NCI-H460 (cell line): ENCODE measurements around the gene NRXN3. TPM values are rescaled to one million over a fixed set of nuclear protein-coding genes. Genes with fewer than 3 reads are reported as not detected.
A peak's percentile ranks its signal among the peaks of the same experiment; 100 is the strongest.

ENCODE experiments used
- DNase-seq: peaks from one replicate; pipeline ENCODE4 v3.0.0-alpha.2; 2016; ENCODE audit warnings: low read depth; ENCODE audit errors: extremely low read depth
- total RNA-seq: library from RNA; depleted of rRNA; stranded (reverse); fragments of >200 nt; shearing (Covaris generic); gene quantifications from 2 replicates; pipeline ENCODE4 v1.2.3, GENCODE V29; 2014

The NRXN3 gene
- total RNA-seq, 1 experiment from 2014 or later: 6.6 TPM

DNA sequence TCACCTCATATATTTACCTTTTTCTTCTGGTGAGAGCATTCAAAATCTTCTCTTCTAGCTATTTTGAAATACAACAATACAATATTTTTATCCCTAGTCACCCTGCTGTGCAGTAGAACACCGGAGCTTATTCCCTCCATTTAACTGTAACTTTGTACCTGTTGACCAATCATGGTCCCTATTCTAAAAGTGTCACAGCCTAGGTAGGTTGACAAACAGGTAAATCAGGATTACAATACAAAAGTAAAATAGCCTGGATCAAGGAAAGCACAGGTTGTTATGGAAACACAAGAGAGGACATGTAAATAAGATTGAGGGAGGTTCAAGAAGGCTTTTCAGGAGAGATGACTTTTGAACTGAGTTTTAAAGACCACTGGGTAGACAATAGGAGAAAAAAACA lies 1370.2 kb downstream of the NRXN3 start:
- DNase-seq: no peak

GRCh38 chr14:79542121-79542520 lies 1371.9 kb downstream of the NRXN3 start:
- DNase-seq: no peak

DNA sequence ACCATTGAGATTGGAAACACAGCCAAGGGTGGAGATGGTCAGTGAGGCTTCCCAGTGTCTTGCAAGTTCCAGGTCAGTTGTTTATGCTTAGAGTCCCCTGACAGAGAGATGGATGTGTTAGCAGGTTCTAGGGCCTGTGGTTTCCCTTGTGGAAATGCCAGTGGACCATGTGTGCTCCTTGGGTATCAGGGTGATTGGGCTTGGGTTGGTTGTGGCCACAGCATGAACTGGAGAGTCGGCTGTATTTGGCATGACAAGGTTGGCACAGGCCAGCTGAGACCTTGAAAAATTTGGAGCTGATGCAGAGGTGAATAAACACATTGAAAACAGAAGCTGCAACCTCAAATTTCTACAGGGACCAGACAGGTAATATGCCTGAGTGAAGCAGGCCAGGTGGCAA lies 1373.2 kb downstream of the NRXN3 start:
- DNase-seq: no peak

DNA sequence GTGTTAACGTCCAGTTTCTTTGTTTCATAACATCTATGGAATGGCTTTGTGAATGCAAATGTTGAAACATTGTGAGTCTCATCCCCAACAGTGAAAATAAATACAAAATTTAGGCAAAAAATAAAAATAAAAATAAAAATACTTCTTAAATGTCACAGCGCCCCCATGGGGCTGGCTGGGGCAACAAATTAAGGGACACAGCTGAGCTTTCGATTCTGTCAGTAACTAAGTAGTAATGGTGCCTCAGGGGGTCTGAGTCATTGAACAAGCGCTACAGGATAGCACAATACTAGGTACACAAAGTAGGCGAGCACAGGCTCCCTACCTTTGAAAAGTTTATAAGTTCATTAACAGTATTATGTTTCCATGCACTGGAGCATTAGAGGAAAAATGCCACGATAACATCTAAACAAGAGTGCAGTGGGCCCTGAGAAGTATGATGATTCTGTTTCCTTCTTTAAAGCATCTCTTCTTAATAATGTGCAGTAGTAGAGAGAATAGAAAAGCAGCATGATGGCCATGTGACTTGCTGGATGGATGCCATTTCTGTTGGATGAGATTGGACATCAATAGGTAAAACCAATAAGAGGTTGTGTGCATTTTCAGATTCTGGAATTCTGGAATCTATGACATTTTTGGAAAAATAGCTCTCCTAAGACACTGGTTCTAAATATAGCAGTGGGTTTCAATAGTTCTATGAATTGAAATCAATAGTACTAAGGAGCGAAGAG lies 1374.0 kb downstream of the NRXN3 start:
- DNase-seq: peak; percentile 20

- no peak for DNase-seq
Observed at GRCh38 chr14:79544698-79545070, 1374.5 kb downstream of the NRXN3 start.

- no peak for DNase-seq
Observed at GRCh38 chr14:79548836-79549235, 1378.7 kb downstream of the NRXN3 start.

DNA sequence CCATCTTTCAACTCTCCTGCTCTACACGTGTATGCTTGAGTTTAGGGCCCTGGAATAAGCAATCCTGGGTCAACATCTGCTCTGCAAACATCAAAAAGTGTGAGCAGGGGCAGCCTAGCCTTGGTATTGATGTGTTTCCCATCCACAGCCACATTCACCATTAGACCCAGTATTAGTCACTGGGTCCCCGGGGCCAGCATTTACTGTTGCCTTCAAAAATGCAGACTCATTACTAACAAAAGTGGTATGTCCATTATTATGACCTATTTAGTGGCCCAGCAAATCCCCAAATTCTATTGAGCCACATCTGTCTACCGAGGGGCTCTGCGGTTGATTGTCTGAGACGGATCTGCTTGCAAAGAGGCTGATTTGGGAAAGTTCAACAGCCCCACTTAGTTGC lies 1379.3 kb downstream of the NRXN3 start:
- DNase-seq: no peak

GRCh38 chr14:79551523-79551922 lies 1381.3 kb downstream of the NRXN3 start:
- no peak for DNase-seq

- DNase-seq: no peak
Observed at GRCh38 chr14:79552778-79553177, 1382.6 kb downstream of the NRXN3 start.

- no peak for DNase-seq
Observed at GRCh38 chr14:79554816-79555215, 1384.6 kb downstream of the NRXN3 start.

- no peak for DNase-seq
Observed at GRCh38 chr14:79555429-79555828, 1385.3 kb downstream of the NRXN3 start.

DNA sequence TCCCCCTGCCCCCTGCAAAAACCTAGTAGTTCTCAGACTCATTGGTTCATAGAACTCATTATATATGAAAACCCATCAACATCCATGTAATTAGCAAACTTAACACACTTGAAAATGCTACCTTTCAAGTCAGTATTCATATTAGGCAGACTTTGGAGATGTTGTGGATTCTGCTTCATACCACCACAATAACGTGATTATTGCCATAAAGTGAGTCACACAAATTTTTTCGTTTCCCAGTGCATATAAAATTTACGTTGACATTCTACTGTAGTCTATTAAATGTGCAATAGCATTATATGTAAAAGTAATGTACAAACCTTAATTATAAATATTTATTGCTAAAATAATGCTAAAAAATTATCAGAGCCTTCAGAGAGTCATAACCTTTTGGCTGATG lies 1387.1 kb downstream of the NRXN3 start:
- DNase-seq: no peak

- no peak for DNase-seq
Observed at GRCh38 chr14:79562185-79562584, 1392.0 kb downstream of the NRXN3 start.

DNA sequence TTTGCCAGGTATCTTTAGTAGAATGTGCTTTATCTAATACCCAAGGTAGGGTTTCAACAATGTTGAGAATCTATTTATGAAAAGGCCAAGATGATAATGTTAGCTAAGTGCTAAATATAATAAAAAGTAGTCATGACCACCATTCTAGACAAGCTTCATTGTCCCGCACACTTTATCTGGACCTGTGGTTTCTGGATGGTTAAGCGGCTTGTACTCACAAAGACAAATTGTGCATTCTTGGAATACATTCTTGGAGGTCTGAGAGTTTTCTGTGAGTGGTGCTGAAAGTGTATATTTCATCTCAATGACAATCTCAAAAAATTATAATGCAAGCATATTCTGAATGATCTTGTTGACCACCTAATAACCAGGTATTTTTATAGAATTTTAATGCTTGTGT lies 1394.2 kb downstream of the NRXN3 start:
- DNase-seq: no peak

DNA sequence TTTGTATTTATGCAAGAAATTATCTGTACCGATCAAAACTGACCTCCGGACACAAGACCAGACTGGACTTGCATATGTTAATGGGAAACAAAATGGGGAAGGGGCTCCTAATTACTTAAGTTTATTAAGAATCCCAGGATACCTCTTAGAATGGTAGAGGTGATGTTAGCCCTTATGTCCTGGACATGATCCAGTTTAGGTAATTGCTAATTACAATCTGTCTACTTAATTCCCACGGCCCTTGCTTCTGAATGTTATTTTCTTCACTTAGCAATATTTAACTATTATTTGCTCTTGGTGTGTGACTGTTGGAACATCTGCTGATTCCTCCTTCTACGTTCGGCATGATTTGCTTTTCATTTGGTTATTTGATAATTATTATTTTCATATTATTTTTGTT lies 1397.1 kb downstream of the NRXN3 start:
- no peak for DNase-seq

GRCh38 chr14:79568594-79568993 lies 1398.4 kb downstream of the NRXN3 start:
- no peak for DNase-seq

DNA sequence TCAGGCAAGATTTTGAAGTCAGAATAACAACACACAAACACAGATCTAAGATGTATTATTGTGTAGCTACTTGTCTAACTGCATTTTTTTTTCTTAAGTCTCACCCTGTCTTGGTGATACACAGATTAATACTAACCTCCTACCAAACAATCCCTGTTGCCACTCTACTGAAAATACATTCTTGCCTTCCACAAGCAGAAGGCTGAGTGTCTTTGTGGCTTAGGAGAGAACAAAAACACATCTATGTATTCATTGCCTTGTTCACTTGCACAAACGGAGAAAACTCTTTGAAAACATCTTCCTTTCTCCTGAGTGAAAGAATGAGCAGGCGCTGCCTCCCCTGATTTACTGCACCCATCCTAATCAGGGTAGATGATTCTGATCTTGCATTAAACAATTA lies 1398.9 kb downstream of the NRXN3 start:
- DNase-seq: no peak

DNA sequence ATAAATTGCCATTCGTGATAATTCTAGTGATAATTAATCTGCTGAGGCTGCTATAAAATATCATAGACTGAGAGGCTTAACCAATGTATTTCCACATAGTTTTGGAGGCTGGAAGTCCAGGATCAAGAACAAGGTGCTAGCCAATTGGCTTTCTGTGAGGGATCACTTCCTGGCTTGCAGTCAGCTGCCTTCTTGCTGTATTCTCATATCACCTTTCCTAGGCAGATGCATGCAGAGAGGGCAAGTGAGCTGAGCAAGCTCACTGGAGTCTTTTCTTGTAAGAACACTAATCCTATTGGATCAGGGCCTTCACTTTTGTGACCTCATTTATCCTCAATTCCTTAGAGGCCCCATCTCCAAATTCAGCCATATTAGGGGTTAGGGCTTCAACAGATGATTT lies 1400.5 kb downstream of the NRXN3 start:
- no peak for DNase-seq

GRCh38 chr14:79571366-79571765 lies 1401.2 kb downstream of the NRXN3 start:
- no peak for DNase-seq

DNA sequence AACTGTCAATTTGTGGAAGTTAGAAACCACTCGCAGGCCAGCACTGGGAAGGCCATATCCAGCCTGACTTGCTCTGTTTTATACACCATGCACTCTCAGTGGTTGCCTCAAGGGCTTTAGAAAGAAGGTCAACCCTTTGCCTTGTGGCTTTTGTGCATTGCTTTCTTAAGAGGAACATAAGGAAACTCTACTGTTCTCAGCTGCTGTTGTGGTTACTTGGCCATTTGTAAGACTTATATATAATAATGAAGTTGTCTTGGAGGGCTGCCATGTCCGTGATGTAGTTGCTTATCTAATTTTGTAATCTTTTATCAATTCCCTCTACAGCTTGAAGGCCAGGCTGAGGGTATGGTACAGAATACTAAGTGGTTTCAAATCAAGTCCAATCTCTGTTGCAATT lies 1403.3 kb downstream of the NRXN3 start:
- DNase-seq: no peak

GRCh38 chr14:79575032-79575431 lies 1404.9 kb downstream of the NRXN3 start:
- DNase-seq: no peak

GRCh38 chr14:79576424-79576823 lies 1406.3 kb downstream of the NRXN3 start:
- no peak for DNase-seq

DNA sequence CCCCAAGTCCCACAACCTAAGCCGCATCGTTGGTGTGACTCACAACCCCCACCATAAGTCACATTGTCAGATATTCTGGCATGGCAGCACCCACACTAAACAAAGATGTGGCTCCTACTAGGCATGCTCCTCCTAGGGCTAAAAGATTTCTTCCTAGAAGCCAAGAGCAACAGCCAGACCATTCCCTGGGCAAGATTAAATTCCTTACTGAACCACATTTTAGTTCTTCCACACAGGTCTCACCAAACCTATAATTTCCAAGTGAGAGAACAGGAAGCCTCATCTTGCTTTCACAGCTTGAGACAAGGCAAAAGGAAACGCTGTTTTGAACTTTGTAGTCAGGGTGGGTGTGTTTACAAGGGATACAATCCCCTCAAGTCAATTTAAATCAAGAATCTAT lies 1408.3 kb downstream of the NRXN3 start:
- no peak for DNase-seq
